ENCODE data around the gene FHDC1. TPM values are rescaled to one million over a fixed set of nuclear protein-coding genes. Genes with fewer than 3 reads are reported as not detected.

The FHDC1 gene
- total RNA-seq, 4 donors from 2014 or later: 4.6 to 40.4 (median 15.5) TPM

DNA sequence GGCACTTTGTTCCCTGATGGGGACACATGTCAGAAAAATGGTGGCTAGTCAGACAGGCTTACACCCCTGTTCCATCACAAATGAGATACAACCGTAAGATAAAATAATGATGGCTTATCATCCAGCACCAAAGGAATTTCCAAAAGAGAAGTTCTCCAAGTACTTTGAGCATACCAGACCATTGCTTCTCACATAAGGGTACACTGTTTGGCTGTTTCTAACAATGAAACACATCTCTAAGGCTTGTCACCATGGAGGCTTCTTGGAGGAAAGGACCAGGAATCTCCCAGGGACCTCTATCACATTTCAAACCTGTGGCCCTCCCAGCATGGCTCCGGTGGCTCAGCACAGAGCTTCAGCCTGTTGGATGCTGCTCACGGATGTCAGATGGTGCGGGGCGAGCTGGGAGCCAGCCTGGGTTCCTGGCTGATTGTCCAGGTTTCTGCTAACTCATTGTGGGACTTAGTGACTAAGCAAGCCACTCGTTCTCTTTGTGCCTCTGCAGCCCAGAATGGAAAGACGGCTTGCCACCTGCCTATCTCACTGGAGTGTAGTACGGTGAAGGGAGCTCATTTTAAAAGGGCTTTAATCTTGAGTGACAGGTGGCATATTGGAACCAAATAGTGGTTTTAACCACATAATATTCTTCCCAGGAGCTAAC is 54.5 kb downstream of the FHDC1 start:
- TF ChIP-seq POLR2A (IDR thresholded peaks at IDR 0.05) (no peak), EP300 (IDR thresholded peaks at IDR 0.05; ENCODE audit: low read depth) (no peak), POLR2AphosphoS5 (IDR thresholded peaks at IDR 0.05) (no peak)
- TF ChIP-seq, protein P1, sequence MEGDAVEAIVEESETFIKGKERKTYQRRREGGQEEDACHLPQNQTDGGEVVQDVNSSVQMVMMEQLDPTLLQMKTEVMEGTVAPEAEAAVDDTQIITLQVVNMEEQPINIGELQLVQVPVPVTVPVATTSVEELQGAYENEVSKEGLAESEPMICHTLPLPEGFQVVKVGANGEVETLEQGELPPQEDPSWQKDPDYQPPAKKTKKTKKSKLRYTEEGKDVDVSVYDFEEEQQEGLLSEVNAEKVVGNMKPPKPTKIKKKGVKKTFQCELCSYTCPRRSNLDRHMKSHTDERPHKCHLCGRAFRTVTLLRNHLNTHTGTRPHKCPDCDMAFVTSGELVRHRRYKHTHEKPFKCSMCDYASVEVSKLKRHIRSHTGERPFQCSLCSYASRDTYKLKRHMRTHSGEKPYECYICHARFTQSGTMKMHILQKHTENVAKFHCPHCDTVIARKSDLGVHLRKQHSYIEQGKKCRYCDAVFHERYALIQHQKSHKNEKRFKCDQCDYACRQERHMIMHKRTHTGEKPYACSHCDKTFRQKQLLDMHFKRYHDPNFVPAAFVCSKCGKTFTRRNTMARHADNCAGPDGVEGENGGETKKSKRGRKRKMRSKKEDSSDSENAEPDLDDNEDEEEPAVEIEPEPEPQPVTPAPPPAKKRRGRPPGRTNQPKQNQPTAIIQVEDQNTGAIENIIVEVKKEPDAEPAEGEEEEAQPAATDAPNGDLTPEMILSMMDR (IDR thresholded peaks at IDR 0.05): no peak
- H3K27ac ChIP-seq: no peak overlapping the region
- H3K4me3 ChIP-seq: no peak overlapping the region
- no peaks in the 10 kb centered on the region for H3K27me3 ChIP-seq
- H3K9me3 ChIP-seq: no peaks in the 10 kb centered on the region
- DNase-seq: no peak
- no peaks in the 10 kb centered on the region for H3K36me3 ChIP-seq
- WGBS, 2 donors (ENCODE audit: low coverage in 1 of 2): 72 to 86% methylated on average over 2 to 8 of the region's 8 CpGs
- intact Hi-C loops (cut with DNase I; ENCODE audit: low total_unique reads) (no loop called here), in situ Hi-C loops (cut with MboI; ENCODE audit: low pct_ligation_motif_present in 1 of 4, low pct_unique_long_range_greater_than_20kb in 1 of 4, low sequenced_read_pairs in 3 of 4) (no loop called here)
- peaks cover 0 to 6% (median 1%) of the 10 kb centered on the region in 4 donors for H3K4me1 ChIP-seq

DNA sequence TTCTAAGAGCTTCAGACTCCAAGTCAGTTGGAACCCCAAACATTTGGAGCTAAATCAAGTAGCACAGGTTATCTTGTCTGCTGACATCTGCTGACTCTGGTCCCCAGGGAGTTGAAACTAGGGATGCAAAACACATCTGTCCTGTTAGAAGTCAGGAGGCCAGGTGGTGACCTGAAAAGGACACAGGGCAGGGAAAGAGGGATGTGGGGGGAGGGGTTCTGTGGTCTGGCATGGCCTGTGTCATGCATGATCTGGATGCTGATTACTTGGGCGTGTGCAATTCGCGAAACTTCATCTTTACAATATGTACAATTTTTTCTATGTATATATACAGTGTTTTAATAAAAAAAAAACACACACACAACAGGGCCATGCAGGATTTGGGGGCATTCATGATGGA is 55.3 kb downstream of the FHDC1 start:
- Histone ChIP-seq H3K4me3 (no peak overlapping the region), H3K27ac (peak overlapping the region in 1 of 4 donors; percentile 17), H3K9me3 (no peaks in the 10 kb centered on the region), H3K36me3 (no peaks in the 10 kb centered on the region), H3K4me1 (peaks cover 0 to 6% (median 1%) of the 10 kb centered on the region in 4 donors), H3K27me3 (no peaks in the 10 kb centered on the region)
- in situ Hi-C loops (cut with MboI; ENCODE audit: low pct_ligation_motif_present in 1 of 4, low pct_unique_long_range_greater_than_20kb in 1 of 4, low sequenced_read_pairs in 3 of 4): no loop called here
- 63 to 78% methylated on average over 3 of the region's 3 CpGs for WGBS, 2 donors (ENCODE audit: low coverage in 1 of 2)
- intact Hi-C loops (cut with DNase I; ENCODE audit: low total_unique reads): no loop called here
- TF ChIP-seq POLR2AphosphoS5 (IDR thresholded peaks at IDR 0.05) (no peak), POLR2A (IDR thresholded peaks at IDR 0.05) (no peak), EP300 (IDR thresholded peaks at IDR 0.05; ENCODE audit: low read depth) (no peak)
- TF ChIP-seq, protein P1 (IDR thresholded peaks at IDR 0.05): no peak
- DNase-seq: no peak

DNA sequence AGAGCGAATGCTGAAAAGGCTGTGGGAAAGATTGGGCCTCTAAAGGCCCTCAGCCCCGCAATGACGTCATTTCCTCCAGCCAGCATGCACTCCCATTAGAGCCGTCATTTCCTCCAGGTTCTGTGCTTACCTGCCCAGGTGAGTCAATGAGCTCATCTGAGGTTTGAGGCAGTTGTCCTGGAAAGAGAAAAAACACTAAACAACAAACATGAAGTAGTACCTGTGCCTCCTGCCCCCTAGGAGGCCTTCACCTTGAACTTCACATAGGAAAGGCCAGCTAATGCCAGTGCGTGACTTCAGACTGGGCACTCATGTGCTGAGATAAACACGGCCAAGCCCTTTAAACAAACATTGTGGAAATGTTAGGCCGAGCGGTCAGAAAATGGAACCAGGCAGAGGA is 55.9 kb downstream of the FHDC1 start:
- no peak overlapping the region for H3K4me3 ChIP-seq
- no peak for TF ChIP-seq EP300 (IDR thresholded peaks at IDR 0.05; ENCODE audit: low read depth)
- TF ChIP-seq POLR2A (IDR thresholded peaks at IDR 0.05): no peak
- TF ChIP-seq, protein P1 (IDR thresholded peaks at IDR 0.05): peak in 2 of 5 experiments; percentile 15 to 22
- peak in 1 of 3 donors; percentile 10 for TF ChIP-seq POLR2AphosphoS5 (IDR thresholded peaks at IDR 0.05)
- no peak overlapping the region for H3K27ac ChIP-seq
- H3K4me1 ChIP-seq: peaks cover 0 to 6% (median 1%) of the 10 kb centered on the region in 4 donors
- 59% methylated on average over 8 of the region's 8 CpGs; no CpG with 5 or more reads in 1 of the 2 donors for WGBS, 2 donors (ENCODE audit: low coverage in 1 of 2)
- peak; percentile 36 for DNase-seq
- H3K27me3 ChIP-seq: no peaks in the 10 kb centered on the region
- intact Hi-C loops (cut with DNase I; ENCODE audit: low total_unique reads) (no loop called here), in situ Hi-C loops (cut with MboI; ENCODE audit: low pct_ligation_motif_present in 1 of 4, low pct_unique_long_range_greater_than_20kb in 1 of 4, low sequenced_read_pairs in 3 of 4) (no loop called here)
- no peaks in the 10 kb centered on the region for H3K9me3 ChIP-seq
- H3K36me3 ChIP-seq: no peaks in the 10 kb centered on the region

DNA sequence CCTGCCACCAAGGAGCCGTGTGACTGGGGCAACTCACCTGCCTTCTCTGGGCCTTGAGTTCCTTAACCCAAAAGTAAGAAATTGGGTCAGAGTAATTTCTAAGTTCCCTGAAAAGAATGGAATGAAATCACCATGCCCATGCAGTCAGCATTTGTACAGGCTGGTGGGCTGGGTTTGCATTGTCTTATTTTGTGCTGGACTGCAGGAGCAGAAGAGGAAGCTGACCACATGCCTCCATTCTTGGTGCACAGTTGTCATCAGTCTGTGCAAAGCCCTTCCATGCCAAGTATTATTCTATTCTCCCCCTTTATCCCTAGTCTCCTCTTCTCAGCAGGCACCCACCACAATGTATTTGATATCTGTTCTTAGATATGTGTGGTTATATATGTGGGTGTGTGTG is 56.3 kb downstream of the FHDC1 start:
- Histone ChIP-seq H3K36me3 (no peaks in the 10 kb centered on the region), H3K4me1 (peaks cover 0 to 6% (median 1%) of the 10 kb centered on the region in 4 donors), H3K27me3 (no peaks in the 10 kb centered on the region), H3K4me3 (no peak overlapping the region), H3K27ac (no peak overlapping the region), H3K9me3 (no peaks in the 10 kb centered on the region)
- DNase-seq: no peak
- 87% methylated on average over 1 of the region's 1 CpG; no CpG with 5 or more reads in 1 of the 2 donors for WGBS, 2 donors (ENCODE audit: low coverage in 1 of 2)
- in situ Hi-C loops (cut with MboI; ENCODE audit: low pct_ligation_motif_present in 1 of 4, low pct_unique_long_range_greater_than_20kb in 1 of 4, low sequenced_read_pairs in 3 of 4) (no loop called here), intact Hi-C loops (cut with DNase I; ENCODE audit: low total_unique reads) (no loop called here)
- TF ChIP-seq, protein P1 (IDR thresholded peaks at IDR 0.05): no peak
- TF ChIP-seq POLR2AphosphoS5 (IDR thresholded peaks at IDR 0.05) (no peak), EP300 (IDR thresholded peaks at IDR 0.05; ENCODE audit: low read depth) (no peak), POLR2A (IDR thresholded peaks at IDR 0.05) (no peak)

Measured in transverse colon (tissue), 4 donors.